Endothelial cell of hepatic sinusoid (primary cell): ENCODE results near the gene TNS1.

Source experiments
- in situ Hi-C: cut with HindIII; loops from 2 replicates; pipeline ENCODE4 v1.10.0; 2017; ENCODE audit warnings: low sequenced_read_pairs

Gene TNS1

GRCh38 chr2:217983276-217984233 lies 19.2 kb downstream of the TNS1 start:
- in situ Hi-C loops, result loop anchor here (5.0 kb wide), 4 partner anchors 56 to 196 kb away; no protein-coding TSS in a partner anchor

GRCh38 chr2:217981971-217982370 lies 20.8 kb downstream of the TNS1 start:
- in situ Hi-C loops, result loop anchor here (5.0 kb wide), 4 partner anchors 55 to 195 kb away; no protein-coding TSS in a partner anchor

- in situ Hi-C loops, result loop anchor here (5.0 kb wide), 4 partner anchors 54 to 194 kb away; no protein-coding TSS in a partner anchor
These were observed 21.6 kb downstream of the TNS1 start for GRCh38 chr2:217981084-217981730.

GRCh38 chr2:217980591-217980990 lies 22.2 kb downstream of the TNS1 start:
- in situ Hi-C loops, result loop anchor here (5.0 kb wide), 4 partner anchors 53 to 193 kb away; no protein-coding TSS in a partner anchor

GRCh38 chr2:217980036-217980435 lies 22.8 kb downstream of the TNS1 start:
- in situ Hi-C loops, result loop anchor here (5.0 kb wide), 4 partner anchors 53 to 193 kb away; no protein-coding TSS in a partner anchor

GRCh38 chr2:217979151-217979811 lies 23.5 kb downstream of the TNS1 start:
- in situ Hi-C loops, result no loop called here

GRCh38 chr2:217978536-217979150 lies 24.2 kb downstream of the TNS1 start:
- in situ Hi-C loops, result no loop called here

- in situ Hi-C loops, result no loop called here
These were observed 24.8 kb downstream of the TNS1 start for GRCh38 chr2:217977840-217978535.

GRCh38 chr2:217976301-217976700 lies 26.5 kb downstream of the TNS1 start:
- in situ Hi-C loops, result no loop called here

- in situ Hi-C loops, result no loop called here
These were observed 27.2 kb downstream of the TNS1 start for GRCh38 chr2:217975626-217976025.

- in situ Hi-C loops, result no loop called here
These were observed 28.3 kb downstream of the TNS1 start for GRCh38 chr2:217974389-217975005.

GRCh38 chr2:217973008-217973787 lies 29.6 kb downstream of the TNS1 start:
- in situ Hi-C loops, result no loop called here

GRCh38 chr2:217972490-217972889 lies 30.3 kb downstream of the TNS1 start:
- in situ Hi-C loops, result no loop called here

- in situ Hi-C loops, result no loop called here
These were observed 30.8 kb downstream of the TNS1 start for GRCh38 chr2:217972037-217972436.

- in situ Hi-C loops, result no loop called here
These were observed 31.6 kb downstream of the TNS1 start for GRCh38 chr2:217971166-217971565.

- in situ Hi-C loops, result no loop called here
These were observed 32.6 kb downstream of the TNS1 start for GRCh38 chr2:217970206-217970605.

- in situ Hi-C loops, result no loop called here
These were observed 33.2 kb downstream of the TNS1 start for GRCh38 chr2:217969588-217969987.

- in situ Hi-C loops, result no loop called here
These were observed 34.8 kb downstream of the TNS1 start for GRCh38 chr2:217968023-217968422.
